NAMALWA (cell line): Measurements from ENCODE around the gene ANO7.

ENCODE experiments used
- DNase-seq: peaks from one replicate; pipeline ENCODE4 v3.0.0-alpha.2; 2015; ENCODE audit warnings: low spot score

ANO7 gene

DNA sequence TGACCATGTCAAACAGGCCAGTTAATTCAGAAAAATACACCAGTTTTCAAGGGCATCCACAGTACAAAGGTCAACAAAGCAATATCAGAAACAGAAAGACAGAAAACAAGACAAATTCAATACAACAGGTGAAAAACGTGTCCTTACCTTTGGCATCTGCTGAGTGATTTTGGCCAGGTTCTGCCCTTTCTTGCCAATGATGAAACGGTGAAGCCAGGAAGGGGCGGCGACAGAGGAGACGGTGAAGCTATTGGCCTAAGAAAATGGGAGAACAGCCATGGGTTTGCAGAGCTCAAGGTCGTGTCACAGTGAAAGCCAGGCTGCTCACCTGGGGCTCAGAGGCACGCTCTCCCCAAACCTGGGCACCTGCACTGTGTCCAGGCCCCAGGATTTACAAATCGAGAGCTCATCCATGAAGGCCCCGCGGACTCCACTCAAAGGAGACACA is 66.5 kb downstream of the ANO7 start:
- no peak for DNase-seq

DNA sequence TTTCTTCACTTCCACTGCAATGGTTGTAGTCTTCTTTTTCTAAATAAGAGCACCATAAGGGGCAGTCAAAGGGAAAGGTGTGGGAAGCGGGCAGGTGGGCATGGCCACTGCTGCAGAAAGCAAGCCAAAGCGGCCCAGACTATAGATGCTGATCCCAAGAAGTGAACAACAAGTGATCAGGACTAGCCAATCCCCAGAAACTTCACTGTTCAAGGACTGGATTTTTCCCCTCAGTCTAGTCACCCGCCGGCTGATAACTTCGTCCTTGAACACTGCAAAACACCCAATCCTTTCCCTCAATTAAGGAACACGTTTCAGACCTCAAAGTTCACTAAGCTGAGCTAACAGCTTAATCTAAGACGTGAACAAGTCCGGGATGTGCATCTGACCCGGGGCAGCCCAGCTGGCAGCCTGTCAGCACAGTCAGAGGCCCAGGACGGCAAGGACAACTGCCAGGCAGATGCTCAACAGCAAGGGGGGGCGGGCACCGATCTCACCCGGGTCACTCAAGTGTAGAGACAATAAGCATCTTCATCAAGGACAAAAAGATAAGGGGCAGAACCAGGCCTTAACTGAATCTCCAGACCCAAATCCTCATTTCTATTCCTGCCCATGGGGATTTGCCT is 67.2 kb downstream of the ANO7 start:
- no peak for DNase-seq

DNA sequence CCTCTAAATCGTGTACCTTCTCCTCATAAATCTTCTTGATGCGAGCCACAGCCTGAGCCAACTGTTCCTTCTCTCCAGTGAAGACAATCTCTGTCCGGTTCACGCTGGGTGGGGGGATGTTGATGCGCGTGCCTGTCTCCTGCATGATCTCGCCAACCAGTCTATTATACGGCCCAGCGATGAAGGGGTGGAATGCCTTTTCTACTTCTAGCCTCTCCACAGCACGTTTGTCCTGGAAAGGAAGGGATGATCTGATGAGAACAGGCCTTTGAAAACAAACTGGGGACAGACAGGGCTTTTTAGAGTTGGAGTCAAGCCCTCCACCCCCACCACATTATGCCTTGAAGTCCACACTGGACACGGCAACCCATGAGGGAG is 67.7 kb downstream of the ANO7 start:
- DNase-seq = no peak

DNA sequence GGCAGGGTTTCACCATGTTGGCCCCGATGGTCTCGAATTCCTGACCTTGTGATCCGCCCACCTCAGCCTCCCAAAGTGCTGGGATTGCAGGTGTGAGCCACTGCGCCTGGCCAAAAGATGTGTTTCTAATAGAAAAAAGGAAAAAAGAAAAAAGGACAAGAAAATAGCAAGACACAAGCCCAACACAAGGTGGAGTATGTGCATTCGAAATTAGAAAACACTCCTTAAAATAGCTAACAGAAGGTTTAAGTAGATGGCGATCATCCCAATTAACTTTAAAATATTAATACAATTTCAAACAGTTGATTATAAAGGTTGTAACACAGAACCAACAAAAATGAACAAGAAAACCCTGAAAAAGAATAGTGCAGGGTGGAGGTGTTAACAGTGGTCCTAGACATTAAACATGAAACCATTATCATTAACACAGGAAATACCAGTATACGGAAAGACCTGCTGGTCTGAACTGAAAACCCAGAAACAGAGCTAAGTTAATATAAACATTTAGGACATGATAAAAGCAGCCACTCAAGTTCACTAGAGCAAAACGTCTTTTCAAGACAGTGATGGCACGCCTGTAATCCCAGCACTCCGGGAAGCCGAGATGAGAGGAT is 69.0 kb downstream of the ANO7 start:
- DNase-seq = peak; percentile 7

DNA sequence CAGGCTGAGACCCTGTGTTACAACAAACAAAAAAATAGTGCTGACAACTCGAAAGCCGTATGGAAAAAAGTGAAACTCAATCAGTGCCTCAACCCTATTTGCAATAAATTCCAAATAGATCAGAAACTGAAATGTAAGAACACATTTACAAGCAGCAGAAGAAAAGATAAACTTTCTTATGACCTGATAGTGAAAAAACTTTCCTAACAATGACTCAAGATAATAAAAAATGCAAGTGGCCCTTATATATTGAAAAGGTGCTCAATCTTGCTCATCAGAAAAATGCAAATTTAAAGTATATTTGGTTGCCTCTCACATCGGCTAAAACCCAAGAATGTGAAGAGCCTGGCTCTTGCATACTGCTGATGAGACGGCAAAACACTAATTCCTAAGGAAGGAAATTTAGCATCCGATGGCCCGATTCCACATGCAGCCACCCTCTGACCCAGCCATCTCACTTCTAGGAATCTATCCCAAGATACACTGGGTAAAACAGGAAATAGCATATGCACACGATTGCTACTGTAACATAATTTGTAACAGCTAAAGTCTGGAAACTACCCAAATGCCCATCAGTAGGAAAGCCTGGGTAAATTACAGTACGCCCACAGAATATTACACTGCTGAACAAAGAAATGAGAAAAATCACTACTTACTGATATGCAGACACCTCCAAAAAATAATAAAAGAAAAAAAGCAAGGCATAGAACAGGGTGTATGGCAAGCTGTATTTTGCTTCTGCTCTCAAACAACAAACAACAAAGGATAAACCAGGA is 70.2 kb downstream of the ANO7 start:
- DNase-seq = no peak

DNA sequence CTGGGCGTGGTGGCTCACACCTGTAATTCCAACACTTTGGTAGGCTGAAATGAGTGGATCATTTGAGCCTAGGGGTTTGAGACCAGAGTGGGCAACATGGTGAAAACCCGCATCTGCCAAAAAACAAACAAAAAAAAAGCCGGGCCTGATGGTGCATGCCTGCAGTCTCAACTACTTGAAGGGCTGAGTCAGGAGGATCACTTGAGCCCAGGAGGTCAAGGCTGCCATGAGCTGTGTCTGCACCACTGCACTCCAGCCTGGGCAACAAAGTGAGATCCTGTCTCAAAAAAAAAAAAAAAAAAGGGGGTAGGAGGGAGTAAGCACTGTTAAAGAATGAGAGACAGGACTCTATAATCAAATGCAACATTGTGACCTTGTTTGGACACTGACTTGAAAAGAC is 72.4 kb downstream of the ANO7 start:
- no peak for DNase-seq

DNA sequence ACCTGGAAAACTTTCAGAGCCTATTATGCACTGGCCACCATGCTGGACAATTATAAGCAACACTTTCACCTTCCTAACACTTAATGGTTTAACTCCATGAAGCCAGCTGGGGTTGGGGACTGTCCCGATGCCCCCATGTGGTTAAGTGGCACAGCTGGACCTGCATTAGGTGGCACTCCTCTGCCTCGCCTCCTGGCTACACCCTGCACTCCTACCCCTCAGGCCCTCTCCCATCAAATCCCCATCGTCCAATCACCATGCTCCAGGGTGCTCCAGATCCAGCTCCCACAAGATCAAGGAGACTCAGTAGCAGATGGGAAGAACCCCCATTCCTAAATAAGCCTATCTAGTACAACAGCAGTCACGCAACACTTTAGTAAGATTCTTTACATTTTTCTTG is 73.2 kb downstream of the ANO7 start:
- DNase-seq = no peak

DNA sequence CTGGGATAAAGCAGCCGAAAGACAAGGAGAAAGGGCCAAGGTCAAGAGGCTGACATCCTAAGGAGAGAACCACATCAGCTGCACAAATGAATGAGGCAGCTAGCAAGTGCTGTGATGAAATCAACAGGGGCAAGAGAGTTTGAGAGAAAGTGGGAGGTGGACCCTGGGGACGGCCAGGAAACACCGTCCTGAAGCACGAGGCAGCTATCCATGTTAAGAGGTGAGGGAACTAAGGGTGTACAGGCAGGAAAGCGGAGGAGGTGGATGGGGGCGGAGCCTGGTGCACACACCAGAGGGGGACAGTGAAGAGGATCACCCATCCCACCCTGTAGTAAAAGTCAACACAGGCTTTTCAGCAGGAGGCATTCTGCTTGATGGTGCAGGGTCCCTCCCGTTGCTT is 74.6 kb downstream of the ANO7 start:
- no peak for DNase-seq

DNA sequence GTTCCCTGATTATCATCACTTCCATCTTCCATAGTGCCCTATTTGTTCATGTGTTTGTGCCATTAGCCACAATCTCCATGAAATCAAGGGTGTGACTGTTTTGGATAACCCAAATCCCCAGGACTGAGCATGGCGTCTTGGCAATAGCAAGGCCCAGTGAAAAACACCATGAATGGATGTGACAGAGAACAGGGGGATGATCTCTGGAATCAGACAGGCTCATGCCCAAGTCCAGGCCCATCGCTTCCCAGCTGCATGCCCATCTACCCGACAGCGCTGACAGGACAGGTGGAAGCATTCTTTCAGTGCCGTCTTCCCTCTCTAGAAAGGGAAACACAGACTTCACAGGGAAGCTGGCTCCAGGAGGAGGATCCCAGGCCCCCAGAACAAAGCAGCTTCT is 77.0 kb downstream of the ANO7 start:
- DNase-seq = no peak

DNA sequence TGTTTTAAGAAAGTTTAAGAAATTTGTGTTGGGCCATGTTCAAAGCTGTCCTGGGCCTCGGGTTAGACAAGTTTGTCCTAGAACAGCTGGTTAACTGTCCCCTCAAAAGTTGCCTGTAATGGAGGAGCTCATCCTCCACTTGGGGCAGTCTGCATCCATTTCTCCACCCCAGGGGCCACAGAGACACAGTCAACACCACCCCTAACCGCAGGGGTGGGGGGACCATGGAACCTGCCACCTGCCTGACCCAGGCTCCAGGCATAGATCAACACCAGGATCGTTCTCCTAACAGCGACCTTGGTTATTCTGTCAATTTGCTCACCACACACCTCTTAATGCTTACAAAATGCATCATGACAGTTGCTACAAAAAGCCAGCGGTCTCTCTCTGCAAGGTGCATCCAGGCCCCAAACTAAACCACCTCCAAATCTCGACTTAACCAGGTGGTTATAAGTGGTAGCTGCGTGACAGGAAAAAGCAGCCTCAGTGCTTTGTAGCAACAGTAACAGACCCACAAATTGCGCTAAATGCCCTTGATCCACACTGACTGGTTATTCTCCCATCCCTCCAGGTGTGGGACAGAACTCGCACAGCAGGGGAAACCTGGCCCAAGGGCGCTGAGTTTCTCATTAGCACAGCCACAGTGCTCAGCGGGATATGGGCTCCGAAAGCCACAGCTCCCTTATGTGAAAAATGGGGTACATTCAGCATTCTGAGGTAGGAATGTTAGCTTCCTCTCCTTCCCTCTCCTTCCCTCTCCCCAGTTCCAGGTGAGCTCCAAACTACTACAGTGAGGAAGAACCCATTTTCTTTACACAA is 79.0 kb downstream of the ANO7 start:
- no peak for DNase-seq

DNA sequence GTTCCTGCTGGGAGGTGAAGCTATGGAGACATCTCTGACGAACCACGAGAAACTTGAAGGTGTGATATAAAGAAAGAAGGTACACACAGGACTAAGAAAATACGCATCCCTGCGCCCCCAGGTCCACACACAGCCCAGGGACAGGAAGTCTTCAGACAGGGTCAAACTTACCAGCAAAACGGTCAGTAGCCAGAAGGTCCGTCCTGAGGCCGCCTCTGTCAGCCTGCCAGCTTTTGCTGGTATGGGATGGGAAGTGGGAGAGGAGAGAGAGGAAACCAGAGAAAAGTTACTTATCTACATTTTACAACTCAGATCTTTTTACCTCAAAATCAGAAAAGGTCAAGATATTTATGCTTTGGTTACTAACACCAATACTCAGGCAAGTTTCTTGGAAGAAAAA is 79.8 kb downstream of the ANO7 start:
- no peak for DNase-seq

DNA sequence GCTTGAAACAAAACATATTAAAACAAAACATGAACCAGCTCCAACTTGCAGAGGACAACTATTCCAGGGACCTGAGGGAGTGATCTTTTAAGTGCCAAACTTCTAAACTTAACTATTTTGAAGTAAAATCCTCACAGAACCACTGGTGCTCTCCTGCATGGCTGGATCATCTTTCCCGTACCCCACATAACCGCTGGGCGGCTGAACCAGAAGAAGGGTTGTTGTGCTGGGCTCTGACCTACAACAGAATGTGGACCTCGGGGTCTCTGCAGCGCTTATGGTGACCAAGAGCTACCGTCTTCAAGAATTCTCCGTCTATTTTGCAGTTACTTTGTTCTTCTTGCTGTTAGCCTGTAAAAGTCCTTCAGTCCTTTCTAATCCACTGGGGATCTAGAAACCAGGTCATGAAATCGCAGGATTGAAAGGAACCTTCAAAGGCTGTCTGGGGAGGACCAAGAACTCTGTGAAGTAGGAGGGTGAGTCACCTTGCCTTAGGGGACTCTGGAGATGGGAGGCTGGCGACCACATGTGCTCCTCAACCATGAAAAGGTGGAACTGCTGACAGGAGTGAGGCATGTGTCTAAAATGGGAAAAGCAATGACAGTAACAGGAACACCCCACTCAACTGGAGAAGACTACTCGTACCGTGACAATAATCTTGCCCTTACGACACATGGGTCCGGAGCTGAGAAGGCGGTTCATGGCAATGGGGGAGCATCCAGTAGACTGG is 80.4 kb downstream of the ANO7 start:
- no peak for DNase-seq

DNA sequence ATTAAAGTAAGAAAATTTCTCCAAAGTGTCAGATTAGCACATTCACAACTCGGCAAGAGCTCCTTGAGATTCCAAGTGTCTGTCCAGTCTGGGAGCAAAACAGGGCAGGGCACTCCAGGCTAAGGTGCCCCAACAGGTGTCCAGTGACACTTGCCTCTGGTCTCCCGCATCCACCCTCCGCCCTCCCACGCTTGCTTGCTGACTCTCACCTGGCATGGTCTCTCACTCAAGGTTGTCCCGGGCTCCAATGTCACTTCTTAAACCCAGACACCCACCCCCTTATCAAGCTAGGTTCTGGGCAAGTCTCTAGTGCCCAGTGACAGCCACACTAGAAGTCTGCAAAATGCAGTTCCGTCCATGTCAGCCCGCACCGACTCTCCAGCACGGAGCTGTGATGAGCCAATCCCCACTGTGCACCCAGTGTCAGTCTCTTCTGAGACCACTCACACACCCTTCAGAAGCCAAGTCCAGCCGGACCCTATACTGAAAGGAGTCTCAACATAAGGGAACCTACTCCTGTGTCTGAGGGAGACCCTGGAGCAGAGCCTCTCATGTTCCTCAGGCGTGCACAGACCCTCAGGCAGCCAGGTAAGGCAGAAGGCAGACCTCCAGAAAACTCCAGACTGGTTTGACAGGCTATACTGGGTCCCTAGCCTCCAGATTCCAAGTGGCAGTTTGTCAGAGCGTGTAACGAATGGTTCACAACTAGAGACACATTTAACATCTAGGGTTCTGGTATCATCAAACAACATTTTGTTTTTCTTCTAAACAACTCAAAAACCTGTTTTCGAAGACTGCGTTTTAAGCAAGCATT is 81.4 kb downstream of the ANO7 start:
- DNase-seq = no peak

DNA sequence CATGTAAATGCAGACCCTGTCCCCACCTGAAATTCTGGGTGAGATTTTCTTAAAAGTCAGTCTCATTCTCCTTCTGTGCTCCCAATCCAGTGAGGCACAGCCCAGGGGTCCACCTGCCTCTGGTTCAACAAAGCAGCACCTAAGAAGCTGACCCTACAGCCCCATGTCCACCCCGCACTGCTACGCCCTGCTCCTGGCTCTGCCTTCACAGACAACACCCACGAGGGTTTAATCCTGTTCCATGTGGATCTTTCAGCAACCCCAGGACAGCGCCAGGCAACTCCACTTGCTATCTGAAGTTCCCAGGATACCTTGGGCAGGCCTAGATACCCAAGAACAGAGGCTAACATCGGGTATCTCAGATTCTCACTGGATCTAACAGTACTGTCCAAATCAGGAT is 82.1 kb downstream of the ANO7 start:
- no peak for DNase-seq

DNA sequence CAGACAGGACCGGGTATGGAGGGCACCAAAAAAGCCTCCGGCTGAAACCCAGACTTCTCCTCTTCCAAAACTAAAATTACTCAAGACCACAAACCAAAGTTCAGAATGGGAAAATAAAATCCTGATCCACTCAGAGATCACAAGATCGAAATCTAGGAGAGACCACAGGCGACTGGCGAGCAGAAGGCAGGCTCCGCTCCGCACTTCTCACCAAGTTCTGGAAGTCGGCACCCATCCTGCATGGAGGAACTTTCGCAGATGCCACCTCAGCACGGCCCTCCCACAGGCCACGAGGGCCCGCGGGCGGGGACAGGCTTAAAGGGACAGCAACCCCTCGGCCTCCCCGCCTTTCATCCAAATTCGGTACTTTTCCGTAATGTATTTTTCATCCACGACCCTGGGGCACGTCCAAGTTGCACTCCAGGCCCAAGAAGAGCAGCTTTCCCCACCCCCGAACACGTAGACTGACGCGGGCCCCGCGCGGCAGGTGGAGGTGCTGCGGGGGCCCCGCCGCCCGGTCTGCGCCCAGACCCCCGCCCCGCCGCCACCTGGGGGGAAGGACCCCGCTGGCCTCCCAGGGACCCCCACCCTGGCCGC is 83.3 kb downstream of the ANO7 start:
- no peak for DNase-seq

DNA sequence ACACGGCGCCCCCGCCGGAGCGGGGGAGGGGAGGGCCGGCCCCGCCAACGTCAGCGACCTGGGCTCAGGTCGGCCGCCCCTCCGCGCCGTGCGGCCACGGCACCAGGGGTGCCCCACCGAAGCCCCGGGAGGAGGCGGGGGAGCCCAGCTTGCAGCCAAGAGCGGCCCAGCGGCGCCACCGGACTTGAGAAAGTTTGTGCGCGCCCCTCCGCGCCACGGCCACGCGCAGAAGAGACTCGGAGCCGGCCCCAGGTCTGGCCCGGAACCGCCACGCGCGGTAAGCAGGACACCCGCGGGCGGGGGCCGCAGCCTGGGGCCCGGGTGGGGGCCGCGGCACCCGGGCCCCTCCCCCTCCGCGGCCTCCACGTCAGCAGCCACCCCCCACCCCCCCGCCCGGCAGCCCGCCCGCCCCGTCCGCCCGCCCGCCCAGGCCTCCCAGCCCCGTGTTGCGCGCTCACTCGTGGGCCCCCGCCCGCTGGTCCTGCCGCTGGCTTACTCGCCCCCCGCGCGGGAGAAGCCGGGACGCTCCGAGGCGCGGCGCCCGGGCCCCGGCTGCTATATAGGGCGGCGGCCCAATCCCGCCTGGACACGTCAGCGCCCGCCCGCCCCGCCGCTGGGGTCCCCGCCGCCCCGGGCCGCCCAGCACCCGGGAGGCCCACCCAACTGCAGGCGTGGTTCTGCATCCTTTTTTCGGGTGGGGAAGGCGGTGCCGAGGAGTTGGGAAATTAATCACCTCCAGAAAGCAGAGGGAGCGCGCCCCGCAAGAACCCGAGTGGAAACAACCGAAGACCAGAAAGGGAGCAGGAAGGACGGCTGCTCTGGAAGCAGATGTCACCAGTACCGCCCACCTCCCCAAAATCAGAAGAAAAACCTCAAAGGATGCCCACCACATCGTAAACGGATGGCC is 84.1 kb downstream of the ANO7 start:
- no peak for DNase-seq

DNA sequence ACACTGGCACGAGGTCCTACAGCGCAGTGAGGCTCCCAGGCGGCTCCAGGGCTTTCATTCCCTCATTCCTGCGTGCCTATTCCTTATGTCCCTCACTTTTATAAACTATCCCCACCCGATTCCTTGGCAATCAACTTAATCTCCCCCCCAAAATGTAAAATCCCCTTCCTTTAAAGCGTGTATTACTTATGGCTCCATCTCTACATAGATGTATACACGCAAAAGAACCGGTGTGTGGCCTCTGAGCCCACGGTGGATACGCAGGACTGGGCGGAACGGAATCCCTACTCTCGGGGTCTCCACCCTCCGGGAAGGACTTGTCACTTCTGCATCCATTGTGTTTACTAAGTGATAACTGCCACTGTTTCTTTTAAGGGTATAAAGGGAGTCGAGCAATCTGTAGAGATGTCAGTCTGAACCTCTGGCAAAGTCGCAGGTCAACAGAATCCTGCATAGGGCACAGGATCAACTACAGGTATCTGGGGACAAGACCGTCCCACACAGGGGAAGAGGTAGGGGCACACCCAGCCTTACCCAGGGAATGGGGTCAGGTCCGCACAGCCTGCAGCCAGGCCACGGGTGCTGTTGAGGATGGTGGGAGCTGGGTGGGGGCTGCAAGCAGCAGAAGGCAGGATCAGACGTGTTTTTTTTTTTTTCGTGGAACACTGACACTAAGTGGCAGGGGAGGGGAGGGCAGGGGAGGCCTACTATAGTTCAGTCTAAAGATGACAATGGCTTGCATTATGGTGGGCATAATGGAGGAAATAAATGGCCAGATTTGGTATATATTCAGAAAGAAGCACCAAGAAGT is 84.9 kb downstream of the ANO7 start:
- no peak for DNase-seq

DNA sequence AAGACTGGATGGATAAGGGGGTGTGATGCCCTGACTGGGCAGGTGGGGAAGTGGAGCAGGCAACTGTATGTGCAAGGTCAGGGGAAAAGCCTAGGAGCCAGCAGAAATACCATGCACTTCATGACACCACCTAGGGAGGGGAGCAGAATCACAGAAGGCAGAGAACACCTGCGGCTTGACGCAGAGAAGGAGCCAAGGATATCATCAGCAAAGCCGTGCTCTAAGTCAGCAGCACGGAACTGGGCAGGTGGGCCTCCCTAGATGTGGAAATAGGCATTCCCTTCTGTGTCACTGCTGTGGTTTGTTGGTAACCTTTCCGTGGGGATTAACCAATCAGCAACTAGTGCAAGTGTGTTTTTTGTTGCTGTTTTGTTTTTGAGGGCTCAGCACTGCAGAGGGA is 85.7 kb downstream of the ANO7 start:
- no peak for DNase-seq
